ENCODE data around the gene RNF169. TPM values are rescaled to one million over a fixed set of nuclear protein-coding genes. Genes with fewer than 3 reads are reported as not detected.

Gene RNF169
- total and polyA plus RNA-seq, 2 of the 8 experiments (the other 6 are each of a cell fraction or from before 2014, with no cell fraction given), result 3.6 to 12.5 TPM

DNA sequence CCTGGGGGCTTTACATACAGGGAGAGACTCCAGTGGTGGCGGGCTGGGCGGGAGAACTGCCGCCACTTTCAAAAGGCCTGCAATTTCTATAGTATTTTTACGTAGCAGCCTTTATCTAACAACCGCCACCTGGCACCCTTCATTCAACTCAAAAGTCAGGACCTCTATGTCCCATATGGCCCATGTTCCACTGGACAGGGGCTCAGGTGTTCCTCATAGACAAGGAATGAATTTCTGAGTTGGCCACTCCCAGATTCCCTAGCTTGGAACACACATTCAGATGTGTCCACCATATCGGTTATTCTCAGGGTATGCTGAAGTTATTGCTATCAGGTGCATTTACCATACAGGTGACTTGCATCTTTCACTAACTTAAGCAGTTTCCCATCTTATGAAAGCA, 29.9 kb downstream of the RNF169 start:
- FAIRE-seq, result no peak
- WGBS, 2 experiments (ENCODE audit: extremely low coverage in 1 of 2, insufficient coverage in 1 of 2, insufficient read length in 1 of 2, insufficient replicate concordance in 2 of 2, low coverage in 1 of 2, low lambda C conversion rate in 2 of 2, missing lambda C conversion rate in 1 of 2), result 90% methylated on average over 6 of the region's 6 CpGs; no CpG with 5 or more reads in 1 of the 2 experiments
- TF ChIP-seq RAD21 (IDR thresholded peaks at IDR 0.05 in 1 of 2, conservative IDR thresholded peaks at IDR 0.05 in 1 of 2; ENCODE audit: low read depth in 2 of 2, low read length in 2 of 2) (no peak), TCF12 (IDR thresholded peaks at IDR 0.05; ENCODE audit: low read depth, low read length) (no peak), NRF1 (IDR thresholded peaks at IDR 0.05; ENCODE audit: low read depth, low read length) (no peak), YY1 (IDR thresholded peaks at IDR 0.05; ENCODE audit: low read depth, low read length) (no peak), HDAC6 (IDR thresholded peaks at IDR 0.05; ENCODE audit: low read depth, low read length) (no peak), TAF7 (optimal IDR thresholded peaks at IDR 0.05; ENCODE audit: borderline replicate concordance, low read depth, low read length) (no peak), POU5F1 (IDR thresholded peaks at IDR 0.05; ENCODE audit: low read depth, low read length) (no peak), EP300 (IDR thresholded peaks at IDR 0.05; ENCODE audit: borderline replicate concordance in 1 of 2, low read depth in 2 of 2, low read length in 2 of 2) (no peak), SAP30 (IDR thresholded peaks at IDR 0.05; ENCODE audit: insufficient read depth, insufficient replicate concordance, low read length) (no peak), CEBPB (IDR thresholded peaks at IDR 0.05; ENCODE audit: low read depth, low read length) (no peak), CBX8 (IDR thresholded peaks at IDR 0.05; ENCODE audit: borderline replicate concordance, low read depth, low read length) (no peak), CHD2 (IDR thresholded peaks at IDR 0.05; ENCODE audit: low read length) (no peak), BCL11A (IDR thresholded peaks at IDR 0.05; ENCODE audit: low read depth in 2 of 2, low read length in 2 of 2) (no peak), RXRA (IDR thresholded peaks at IDR 0.05; ENCODE audit: insufficient read depth, low read depth, low read length) (no peak)

More for the DNA sequence above, 29.9 kb downstream of the RNF169 start:
- Histone ChIP-seq H3K4me2 (ENCODE audit: insufficient read depth in 1 of 2, low read depth in 2 of 2, low read length in 2 of 2) (no peak overlapping the region), H3K18ac (ENCODE audit: extremely low read depth, low read length) (no peak overlapping the region), H3K23me2 (ENCODE audit: low read depth, low read length) (no peaks in the 10 kb centered on the region; the same call in 1 of the 2 replicates), H3K4ac (replicated peaks; ENCODE audit: insufficient read length, low read depth, low read length) (no peak overlapping the region), H3K4me3 (ENCODE audit: extremely low read depth in 1 of 4, insufficient read depth in 2 of 4, low read depth in 3 of 4, low read length in 4 of 4) (no peak overlapping the region), H2BK12ac (ENCODE audit: low read depth, low read length) (no peak overlapping the region), H3K14ac (ENCODE audit: insufficient read length) (no peak overlapping the region), H2BK120ac (replicated peaks; ENCODE audit: low read depth, low read length) (no peak overlapping the region), H2BK15ac (ENCODE audit: low read length) (no peak overlapping the region), H2AFZ (ENCODE audit: low read length) (no peak overlapping the region), H3K4me1 (replicated peaks in 1 of 4; ENCODE audit: control insufficient read depth in 3 of 4, insufficient read depth in 4 of 4, low read length in 3 of 4) (peaks cover 0 to 4% (median 0%) of the 10 kb centered on the region in 4 experiments; a peak in 2 of 7 replicates), H3K79me2 (ENCODE audit: control insufficient read depth in 1 of 2, insufficient read depth in 2 of 2, low read length in 2 of 2) (peaks cover 0 to 51% of the 10 kb centered on the region in 2 experiments; a peak in 2 of 4 replicates), H2BK5ac (ENCODE audit: low read depth, low read length) (no peak overlapping the region), H3K27ac (ENCODE audit: low read depth, low read length) (no peak overlapping the region), H4K5ac (ENCODE audit: insufficient read length, low read depth, low read length) (no peak overlapping the region), H2BK20ac (ENCODE audit: low read length) (no peak overlapping the region), H4K91ac (replicated peaks; ENCODE audit: insufficient read length, low read length) (no peak overlapping the region), H3K23ac (ENCODE audit: insufficient read length) (no peak overlapping the region), H3K9ac (replicated peaks in 1 of 4; ENCODE audit: extremely low read depth in 1 of 4, low read depth in 3 of 4, low read length in 3 of 4) (no peak overlapping the region), H3K79me1 (ENCODE audit: low read depth, low read length) (peaks cover 11% of the 10 kb centered on the region; the same call in 1 of the 2 replicates), H3K36me3 (ENCODE audit: control insufficient read depth in 2 of 4, insufficient read depth in 4 of 4, low read length in 3 of 4) (no peaks in the 10 kb centered on the region), H2AK5ac (ENCODE audit: low read depth, low read length) (no peak overlapping the region), H4K20me1 (replicated peaks in 1 of 2; ENCODE audit: control insufficient read depth in 1 of 2, insufficient read depth in 2 of 2, low read length in 2 of 2) (peaks cover 0 to 1% of the 10 kb centered on the region in 2 experiments), H3K27me3 (replicated peaks in 1 of 4; ENCODE audit: control insufficient read depth in 3 of 4, extremely low read depth in 1 of 4, insufficient read depth in 3 of 4, low read length in 3 of 4) (no peaks in the 10 kb centered on the region), H3K56ac (replicated peaks; ENCODE audit: insufficient read length, low read depth, low read length) (no peak overlapping the region), H4K8ac (ENCODE audit: extremely low read depth, insufficient read depth, low read length) (no peak overlapping the region), H3K9me3 (ENCODE audit: insufficient read depth in 2 of 2, low read depth in 1 of 2, low read length in 1 of 2) (no peaks in the 10 kb centered on the region)
- ChIA-PET POLR2A (ENCODE audit: partially characterized antibody) (interaction anchor here (0.6 kb wide), 1 partner anchor 381 kb away, joined by 3 read pairs; no protein-coding TSS in a partner anchor), CTCF (ENCODE audit: partially characterized antibody) (interaction anchor here (1.0 kb wide), 1 partner anchor 11 kb away, joined by 3 read pairs; no protein-coding TSS in a partner anchor)
- no peak for DNase-seq (ENCODE audit: low read depth in 1 of 2, low spot score in 2 of 2)

Data from H1 (cell line).